AG08396 (cell line): ENCODE measurements around the gene SYNPO.

Source experiments
- DNase-seq: peaks from one replicate; pipeline ENCODE4 v3.0.0; 2012; ENCODE audit warnings: low spot score, mixed read lengths

Gene SYNPO

DNA sequence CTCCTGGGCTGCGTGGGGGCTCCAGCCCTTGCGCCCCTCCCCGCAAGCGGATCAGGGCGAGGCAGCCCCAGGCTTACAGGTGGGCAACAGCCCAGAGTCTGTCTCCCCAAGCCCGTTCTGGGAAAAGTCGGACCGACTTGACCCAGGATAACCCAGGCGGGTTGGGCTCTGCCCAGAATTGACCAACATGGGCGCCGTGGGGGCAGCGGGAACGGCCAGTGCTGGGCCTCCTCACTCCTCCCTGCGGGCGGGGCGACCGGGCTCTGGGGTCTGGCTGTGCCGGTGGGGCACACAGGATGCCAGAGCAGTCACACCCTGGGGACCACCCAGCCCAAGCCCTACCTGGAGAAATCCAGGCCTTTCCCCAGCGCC lies 15.3 kb upstream of the SYNPO start:
- no peak for DNase-seq

- DNase-seq, result no peak
These were observed 14.4 kb upstream of the SYNPO start for GRCh38 chr5:150625831-150626746.

- DNase-seq, result no peak
These were observed 13.6 kb upstream of the SYNPO start for GRCh38 chr5:150626853-150627276.

- peak; percentile 72 for DNase-seq
These were observed 12.5 kb upstream of the SYNPO start for GRCh38 chr5:150627731-150628545.

GRCh38 chr5:150628936-150629485 lies 11.4 kb upstream of the SYNPO start:
- DNase-seq, result no peak

GRCh38 chr5:150630016-150630415 lies 10.4 kb upstream of the SYNPO start:
- DNase-seq, result no peak

DNA sequence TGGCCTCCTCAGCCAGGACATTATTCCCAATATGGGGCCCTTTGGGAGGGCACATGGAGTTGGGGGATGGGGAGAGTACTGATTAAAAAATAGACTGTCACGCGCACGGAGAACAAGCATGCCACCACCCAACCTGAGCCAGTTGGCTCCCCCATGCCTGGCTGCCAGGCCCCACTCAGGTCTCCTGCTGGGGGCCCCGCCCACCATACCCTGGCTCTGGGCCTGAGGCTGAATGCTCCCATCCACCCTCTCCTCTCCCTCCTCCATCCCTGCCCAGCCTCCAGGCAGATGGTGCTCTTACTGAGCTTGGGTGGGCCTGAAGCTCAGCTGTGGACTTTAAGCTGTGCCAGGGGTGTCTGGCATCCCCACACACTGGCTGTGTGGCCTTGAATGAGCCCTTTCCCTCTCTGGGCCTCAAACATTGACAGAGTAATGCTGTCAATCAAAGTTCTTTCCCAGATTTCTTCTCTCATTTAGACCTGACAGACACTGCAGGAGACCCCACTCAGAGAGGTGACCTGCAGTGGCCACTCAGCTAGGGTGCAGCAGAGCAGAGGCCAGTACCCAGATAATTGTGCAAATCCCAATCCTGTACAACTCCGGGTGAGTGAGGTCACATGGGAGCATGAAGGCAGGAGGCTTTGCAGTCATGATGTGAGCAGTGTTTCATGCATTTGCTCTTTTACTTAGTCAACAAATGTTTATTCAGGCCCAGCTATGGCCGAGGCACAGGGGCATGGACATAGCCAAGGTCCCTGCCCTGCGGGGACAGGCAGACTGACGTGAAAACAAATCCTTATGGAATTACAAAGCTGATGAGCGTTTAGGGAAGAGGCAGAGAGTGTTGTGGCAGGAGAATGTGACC lies 9.8 kb upstream of the SYNPO start:
- DNase-seq, result no peak

GRCh38 chr5:150631326-150631701 lies 9.1 kb upstream of the SYNPO start:
- no peak for DNase-seq

GRCh38 chr5:150632305-150633160 lies 7.9 kb upstream of the SYNPO start:
- no peak for DNase-seq

DNA sequence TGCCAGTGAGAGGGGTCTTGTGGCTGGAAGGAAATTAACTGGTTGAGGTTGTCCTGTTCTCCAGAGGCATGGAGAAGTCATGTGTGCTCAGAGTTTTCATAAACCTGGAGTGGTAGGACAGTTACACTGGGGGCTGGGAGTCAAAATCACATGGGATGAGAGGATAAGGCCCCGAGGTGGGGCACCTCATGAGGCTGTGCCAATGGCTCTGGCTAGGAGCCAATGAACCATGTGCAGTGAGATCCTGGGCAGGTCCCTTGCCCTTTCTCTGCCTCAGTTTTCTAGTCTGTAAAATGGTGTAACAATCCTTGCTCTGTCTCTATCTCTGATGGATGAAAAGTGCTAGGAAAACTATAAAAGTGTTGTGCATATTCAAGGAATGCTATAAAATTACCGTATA lies 7.0 kb upstream of the SYNPO start:
- DNase-seq, result no peak

DNA sequence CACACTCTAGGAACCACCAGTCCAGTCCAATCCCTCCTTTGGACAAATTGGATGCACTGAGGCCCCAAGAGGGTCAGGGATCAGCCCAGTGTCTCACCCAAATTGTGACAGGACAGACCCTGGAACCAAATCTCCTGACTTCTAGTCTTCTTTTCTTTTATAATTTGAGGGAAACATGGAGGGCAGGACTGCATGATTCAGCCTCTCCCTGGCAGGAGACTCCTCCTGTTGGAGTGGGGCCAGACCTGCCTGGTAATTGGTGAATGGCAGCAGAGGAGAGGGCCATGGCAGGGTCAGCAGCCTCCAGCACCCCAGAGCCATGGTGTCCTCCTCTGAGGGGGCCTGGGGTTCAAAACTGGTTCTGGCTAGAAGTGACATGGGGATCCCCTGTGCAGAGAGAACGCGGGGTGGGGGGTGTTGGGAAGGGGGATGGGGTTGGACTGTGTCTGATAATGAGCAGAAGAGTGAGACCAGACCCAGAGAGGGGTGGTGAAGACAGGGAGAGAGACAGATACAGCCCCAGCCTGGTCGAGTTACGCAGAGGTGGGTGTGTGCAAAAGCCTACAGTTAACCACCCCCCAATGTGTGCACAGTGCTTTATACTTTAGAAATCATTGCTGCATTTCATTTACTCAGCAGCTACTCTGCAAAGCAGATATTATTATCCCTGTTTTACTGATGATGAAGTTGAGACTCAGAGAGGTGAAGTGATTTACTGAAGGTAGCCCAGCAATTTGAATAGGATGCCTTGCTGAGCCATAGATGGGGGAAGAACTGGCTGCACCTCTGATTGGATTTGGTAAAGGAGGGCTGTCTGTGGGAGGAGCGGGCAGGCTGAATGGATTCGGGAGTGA lies 3.8 kb upstream of the SYNPO start:
- no peak for DNase-seq

- DNase-seq, result peak; percentile 85
These were observed 3.0 kb upstream of the SYNPO start for GRCh38 chr5:150637245-150638052.

- DNase-seq, result no peak
These were observed 2.4 kb upstream of the SYNPO start for GRCh38 chr5:150638053-150638444.

DNA sequence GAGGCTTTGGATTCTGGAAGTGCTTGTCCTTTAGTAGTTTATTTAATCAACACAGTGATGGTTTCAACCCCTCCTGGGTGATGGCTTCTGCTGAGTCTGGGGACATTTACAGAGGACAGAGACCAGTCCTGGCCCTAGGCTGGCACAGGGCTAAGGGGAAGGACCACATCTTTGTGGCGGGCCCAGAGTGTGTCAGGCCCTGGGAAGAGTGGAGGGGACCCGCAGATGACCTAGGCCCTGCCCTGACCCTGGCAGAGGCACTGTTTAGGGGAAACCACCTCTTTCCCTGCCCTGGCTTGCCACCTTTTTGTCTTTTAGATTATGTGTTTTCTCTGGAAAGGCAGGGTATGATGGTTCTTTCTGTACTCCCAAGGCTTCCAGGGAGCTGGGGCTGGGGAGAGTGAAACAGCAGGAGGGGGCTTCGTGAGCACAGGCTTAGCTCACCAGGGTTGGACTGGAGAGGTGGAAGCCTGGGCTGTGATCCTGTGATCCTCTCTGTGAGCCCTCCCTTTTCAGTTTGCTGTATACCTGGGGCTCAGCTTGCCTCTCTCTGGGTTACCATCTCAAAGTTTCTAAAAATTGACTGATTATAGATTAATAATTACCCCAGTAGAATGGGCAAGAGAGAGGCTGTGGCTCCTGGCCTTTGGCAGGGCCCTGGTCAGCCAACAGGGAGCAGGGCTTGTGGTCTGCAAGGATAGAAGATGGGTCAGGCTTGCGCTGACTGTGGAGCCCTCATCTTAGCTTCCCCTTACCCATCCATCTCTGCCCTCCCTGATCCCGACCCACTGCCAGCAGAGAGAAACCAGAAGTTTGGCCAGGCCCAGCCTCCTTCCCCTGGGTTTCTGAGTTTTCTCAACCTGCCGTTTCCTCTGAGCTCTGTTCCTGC lies 1.7 kb upstream of the SYNPO start:
- no peak for DNase-seq

DNA sequence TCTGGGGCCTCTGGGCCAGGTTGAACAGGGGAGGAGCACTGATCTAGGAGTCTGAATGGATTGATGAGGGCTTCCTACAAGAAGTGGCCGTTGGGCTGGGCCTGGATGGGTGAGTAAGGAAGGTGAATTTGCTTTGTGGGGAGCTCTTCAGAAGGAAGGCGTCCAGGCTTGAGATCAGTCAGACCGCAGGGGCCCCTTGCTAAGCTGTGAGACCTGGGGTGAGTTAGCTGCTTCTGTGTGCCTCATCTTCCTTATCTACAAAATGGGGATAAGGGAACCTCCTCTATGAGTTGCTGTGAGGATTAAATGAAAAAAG lies 1.1 kb upstream of the SYNPO start:
- no peak for DNase-seq

DNA sequence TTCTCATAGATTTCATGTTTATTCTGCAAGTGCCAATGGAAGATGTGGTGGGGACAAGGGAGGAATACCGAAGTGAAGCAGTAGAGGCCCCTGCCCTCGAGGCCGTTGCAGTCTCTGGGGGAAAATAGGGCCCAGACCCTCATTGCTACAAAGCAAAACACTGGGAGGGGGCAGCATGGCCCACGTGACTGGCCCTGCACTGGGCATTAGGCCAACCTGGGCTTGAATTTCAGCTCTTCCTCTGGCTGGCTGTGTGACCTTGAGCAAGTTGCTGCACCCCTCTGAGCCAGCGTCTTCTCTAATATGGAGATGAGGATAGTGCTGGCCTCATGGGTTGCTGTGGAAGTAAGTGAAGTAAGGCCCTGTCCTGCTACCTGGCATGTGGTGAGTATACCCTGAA lies 709 bp upstream of the SYNPO start:
- no peak for DNase-seq

DNA sequence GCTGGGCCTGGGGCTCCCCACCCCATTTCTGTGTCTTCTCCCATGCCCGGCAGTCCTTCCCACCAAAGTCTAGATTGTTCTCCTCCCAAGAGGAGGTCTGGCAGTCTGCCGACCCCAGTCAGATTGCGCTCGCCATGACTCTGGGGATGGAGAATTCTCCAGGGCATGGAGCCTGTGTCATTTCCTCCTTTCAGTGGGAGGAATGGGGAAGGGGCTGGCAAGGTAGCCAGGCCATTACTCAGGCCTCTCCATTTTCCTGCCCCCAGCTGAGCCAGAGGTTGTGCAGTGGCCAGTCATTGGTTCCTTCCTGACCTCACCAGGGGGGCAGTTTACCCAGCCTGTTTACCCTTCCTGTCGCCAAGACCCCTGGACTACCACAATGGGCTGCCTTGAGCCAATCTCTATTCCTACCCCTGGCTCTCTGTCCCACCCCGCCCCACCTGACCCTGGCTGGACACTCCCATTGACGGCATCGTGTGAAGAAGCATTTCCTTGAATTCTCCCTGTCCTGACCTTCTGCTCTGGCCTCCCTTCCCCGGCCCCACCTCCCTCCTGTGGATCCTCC lies 628 bp downstream of the SYNPO start:
- DNase-seq, result no peak
